Parathyroid adenoma (tissue), 2 donors: ENCODE measurements around the gene EIF2AK2.

Source experiments
- H2AFZ ChIP-seq: fragments of 300-600 bp; sonication (generic); one replicate; pipeline ENCODE4 v1.7.0; 2017; ENCODE audit warnings: antibody characterized with exemption, mild to moderate bottlenecking
- H3K27ac ChIP-seq: fragments of 300-600 bp; sonication (generic); one replicate; pipeline ENCODE4 v1.7.0; 2017
- H3K27me3 ChIP-seq: fragments of 300-600 bp; sonication (generic); one replicate; pipeline ENCODE4 v1.7.0; 2017; ENCODE audit warnings: low read length; ENCODE audit not compliant: control insufficient read depth, insufficient read depth
- H3K36me3 ChIP-seq: fragments of 300-600 bp; sonication (generic); one replicate; pipeline ENCODE4 v1.7.0; 2017; ENCODE audit warnings: low read length; ENCODE audit not compliant: control insufficient read depth, insufficient read depth
- H3K4me1 ChIP-seq: fragments of 300-600 bp; sonication (generic); one replicate; pipeline ENCODE4 v1.7.0; 2017; ENCODE audit warnings: control low read depth
- H3K4me2 ChIP-seq: fragments of 300-600 bp; sonication (generic); one replicate; pipeline ENCODE4 v1.7.0; 2017; ENCODE audit warnings: low read length
- H3K4me3 ChIP-seq: fragments of 300-600 bp; sonication (generic); one replicate; pipeline ENCODE4 v1.7.0; 2017; ENCODE audit warnings: low read depth, low read length
- H3K79me2 ChIP-seq: fragments of 300-600 bp; sonication (generic); one replicate; pipeline ENCODE4 v1.7.0; 2017; ENCODE audit warnings: control low read depth
- H3K9ac ChIP-seq: fragments of 300-600 bp; sonication (generic); one replicate; pipeline ENCODE4 v1.7.0; 2017; ENCODE audit warnings: mild to moderate bottlenecking
- H3K9me3 ChIP-seq: fragments of 300-600 bp; sonication (generic); one replicate; pipeline ENCODE4 v1.7.0; 2017; ENCODE audit warnings: low read length; ENCODE audit not compliant: control insufficient read depth
- TF ChIP-seq, protein P1 (sequence below): fragments of 300-600 bp; sonication (generic); IDR thresholded peaks from one replicate; pipeline ENCODE4 v1.7.0; 2017; ENCODE audit warnings: antibody characterized with exemption, mild to moderate bottlenecking
- donor health status: primary hyperparathyroidism.

Gene EIF2AK2

GRCh38 chr2:37191747-37192146 is 35.0 kb upstream of the EIF2AK2 start:
- no peaks in the 10 kb centered on the region for H3K4me1 ChIP-seq
- no peak overlapping the region for H2AFZ ChIP-seq
- no peaks in the 10 kb centered on the region for H3K27me3 ChIP-seq
- H3K9me3 ChIP-seq = no peaks in the 10 kb centered on the region
- H3K79me2 ChIP-seq = peaks cover 6% of the 10 kb centered on the region
- no peak overlapping the region for H3K27ac ChIP-seq
- H3K36me3 ChIP-seq = no peaks in the 10 kb centered on the region
- H3K4me2 ChIP-seq = no peak overlapping the region
- no peak overlapping the region for H3K9ac ChIP-seq
- TF ChIP-seq, protein P1, sequence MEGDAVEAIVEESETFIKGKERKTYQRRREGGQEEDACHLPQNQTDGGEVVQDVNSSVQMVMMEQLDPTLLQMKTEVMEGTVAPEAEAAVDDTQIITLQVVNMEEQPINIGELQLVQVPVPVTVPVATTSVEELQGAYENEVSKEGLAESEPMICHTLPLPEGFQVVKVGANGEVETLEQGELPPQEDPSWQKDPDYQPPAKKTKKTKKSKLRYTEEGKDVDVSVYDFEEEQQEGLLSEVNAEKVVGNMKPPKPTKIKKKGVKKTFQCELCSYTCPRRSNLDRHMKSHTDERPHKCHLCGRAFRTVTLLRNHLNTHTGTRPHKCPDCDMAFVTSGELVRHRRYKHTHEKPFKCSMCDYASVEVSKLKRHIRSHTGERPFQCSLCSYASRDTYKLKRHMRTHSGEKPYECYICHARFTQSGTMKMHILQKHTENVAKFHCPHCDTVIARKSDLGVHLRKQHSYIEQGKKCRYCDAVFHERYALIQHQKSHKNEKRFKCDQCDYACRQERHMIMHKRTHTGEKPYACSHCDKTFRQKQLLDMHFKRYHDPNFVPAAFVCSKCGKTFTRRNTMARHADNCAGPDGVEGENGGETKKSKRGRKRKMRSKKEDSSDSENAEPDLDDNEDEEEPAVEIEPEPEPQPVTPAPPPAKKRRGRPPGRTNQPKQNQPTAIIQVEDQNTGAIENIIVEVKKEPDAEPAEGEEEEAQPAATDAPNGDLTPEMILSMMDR = no peak
- no peak overlapping the region for H3K4me3 ChIP-seq

GRCh38 chr2:37191253-37191652 is 34.5 kb upstream of the EIF2AK2 start:
- Histone ChIP-seq H2AFZ (no peak overlapping the region), H3K79me2 (peaks cover 4% of the 10 kb centered on the region), H3K27ac (no peak overlapping the region), H3K27me3 (no peaks in the 10 kb centered on the region), H3K9me3 (no peaks in the 10 kb centered on the region), H3K4me2 (no peak overlapping the region), H3K4me1 (no peaks in the 10 kb centered on the region), H3K4me3 (no peak overlapping the region), H3K36me3 (no peaks in the 10 kb centered on the region), H3K9ac (no peak overlapping the region)
- TF ChIP-seq, protein P1 = no peak

GRCh38 chr2:37190290-37190689 is 33.5 kb upstream of the EIF2AK2 start:
- Histone ChIP-seq H3K79me2 (no peaks in the 10 kb centered on the region), H3K9ac (no peak overlapping the region), H3K36me3 (no peaks in the 10 kb centered on the region), H3K4me1 (no peaks in the 10 kb centered on the region), H2AFZ (no peak overlapping the region), H3K4me3 (no peak overlapping the region), H3K27me3 (no peaks in the 10 kb centered on the region), H3K4me2 (no peak overlapping the region), H3K9me3 (no peaks in the 10 kb centered on the region), H3K27ac (no peak overlapping the region)
- TF ChIP-seq, protein P1 = no peak

DNA sequence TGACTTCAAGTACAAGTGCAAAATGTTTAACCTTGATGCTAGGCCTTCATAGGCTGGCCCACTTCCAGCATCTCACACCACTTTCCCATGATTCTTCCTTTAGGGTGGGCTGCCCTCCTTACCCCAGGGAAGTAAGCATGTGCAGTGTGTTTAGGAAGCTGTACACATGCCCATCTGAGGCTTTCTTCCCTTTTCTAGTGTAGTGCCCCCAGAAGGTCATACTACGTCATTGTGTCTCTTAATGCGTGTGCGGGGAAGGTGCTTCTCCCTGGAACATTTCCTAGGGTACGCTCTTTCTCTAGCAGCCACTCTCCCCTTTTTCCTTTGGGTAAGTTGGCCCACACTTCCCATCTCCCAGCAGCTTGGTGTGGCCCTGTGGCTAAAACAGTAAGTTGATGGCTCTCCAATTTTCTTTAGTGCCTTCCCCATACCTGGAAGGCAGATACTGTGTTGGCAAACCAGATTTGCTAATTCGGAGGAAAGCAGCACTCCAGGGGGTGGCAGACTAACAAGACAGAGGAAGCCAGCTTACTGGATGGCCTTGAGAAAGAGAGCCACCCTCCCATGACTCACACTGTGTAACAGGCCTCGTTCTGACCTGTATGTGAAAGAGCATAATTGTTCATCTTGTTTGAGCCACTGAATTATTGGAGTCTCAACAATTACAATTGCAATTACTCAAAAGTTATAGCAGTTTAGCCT is 32.8 kb upstream of the EIF2AK2 start:
- Histone ChIP-seq H2AFZ (no peak overlapping the region), H3K4me2 (no peak overlapping the region), H3K9ac (no peak overlapping the region), H3K4me1 (no peaks in the 10 kb centered on the region), H3K27me3 (no peaks in the 10 kb centered on the region), H3K79me2 (no peaks in the 10 kb centered on the region), H3K27ac (no peak overlapping the region), H3K36me3 (no peaks in the 10 kb centered on the region), H3K4me3 (no peak overlapping the region), H3K9me3 (no peaks in the 10 kb centered on the region)
- TF ChIP-seq, protein P1 = no peak

DNA sequence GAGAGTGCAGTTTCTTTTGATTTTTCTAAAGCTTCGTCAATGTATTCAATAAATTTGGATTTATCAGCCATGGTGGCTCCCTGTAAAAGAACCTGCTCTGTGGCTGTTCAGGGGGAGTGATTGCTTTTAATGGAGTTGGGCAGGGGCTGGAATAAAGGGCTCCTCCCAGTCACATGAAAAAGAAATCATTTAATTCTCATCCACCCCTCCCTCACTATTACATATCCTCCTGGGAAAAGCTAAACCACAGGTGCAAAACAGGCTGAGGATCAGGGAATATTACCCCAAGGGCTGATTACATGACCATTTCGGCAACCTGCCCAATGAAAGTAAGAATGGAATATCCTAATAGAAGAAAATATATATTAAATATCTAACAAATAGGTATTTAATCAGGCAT is 31.8 kb upstream of the EIF2AK2 start, which contains the start of gene SULT6B1:
Gene SULT6B1 (minus strand): TSS at position 101 of the 400 bp plus-strand sequence. CDS start 30 bp downstream, at position 71.
- TF ChIP-seq, protein P1 = no peak
- Histone ChIP-seq H3K4me3 (no peak within 1 kb of the TSS), H3K4me1 (no peaks in the 10 kb centered on the region), H3K27ac (no peak within 1 kb of the TSS), H3K36me3 (no peaks in the 10 kb centered on the region), H3K9ac (no peak within 1 kb of the TSS), H3K27me3 (no peaks in the 10 kb centered on the region), H3K9me3 (no peaks in the 10 kb centered on the region), H3K4me2 (no peak within 1 kb of the TSS), H2AFZ (no peak within 1 kb of the TSS), H3K79me2 (no peaks in the 10 kb centered on the region)
